Measurements from ENCODE around the gene RIPPLY1.

The RIPPLY1 gene

GRCh38 chrX:106951230-106951629 is 48.1 kb upstream of the RIPPLY1 start:
- TF ChIP-seq EZH2phosphoT487 (IDR thresholded peaks at IDR 0.05; ENCODE audit: low read length) (no peak), EZH2 (optimal IDR thresholded peaks at IDR 0.05; ENCODE audit: low read depth, low read length) (no peak), CTCF (IDR thresholded peaks at IDR 0.05; ENCODE audit: low read length) (no peak)
- Histone ChIP-seq H3K79me2 (ENCODE audit: low read length) (no peaks in the 10 kb centered on the region), H3K36me3 (replicated peaks; ENCODE audit: insufficient read depth, low read length) (no peaks in the 10 kb centered on the region), H3K9me3 (replicated peaks; ENCODE audit: insufficient read depth, low read length) (no peaks in the 10 kb centered on the region), H3K27me3 (replicated peaks; ENCODE audit: insufficient read depth, low read length) (no peaks in the 10 kb centered on the region), H3K4me3 (ENCODE audit: low read length) (no peak overlapping the region), H3K9ac (ENCODE audit: low read length) (no peak overlapping the region), H2AFZ (ENCODE audit: low read length) (no peak overlapping the region), H3F3A (ENCODE audit: insufficient read depth, low read length) (no peaks in the 10 kb centered on the region), H3K4me2 (ENCODE audit: low read depth, low read length) (no peak overlapping the region), H3K4me1 (ENCODE audit: low read length) (no peaks in the 10 kb centered on the region), H3K9me2 (replicated peaks; ENCODE audit: insufficient read depth, low read length) (no peaks in the 10 kb centered on the region), H3K27ac (ENCODE audit: low read length) (no peak overlapping the region), H4K20me1 (ENCODE audit: insufficient read depth, low read length) (no peaks in the 10 kb centered on the region)
- no peak for DNase-seq

- Histone ChIP-seq H3K36me3 (replicated peaks; ENCODE audit: insufficient read depth, low read length) (no peaks in the 10 kb centered on the region), H3K4me1 (ENCODE audit: low read length) (no peaks in the 10 kb centered on the region), H2AFZ (ENCODE audit: low read length) (no peak overlapping the region), H3K9me2 (replicated peaks; ENCODE audit: insufficient read depth, low read length) (no peaks in the 10 kb centered on the region), H3K4me2 (ENCODE audit: low read depth, low read length) (no peak overlapping the region), H3K9ac (ENCODE audit: low read length) (no peak overlapping the region), H3K27ac (ENCODE audit: low read length) (no peak overlapping the region), H3F3A (ENCODE audit: insufficient read depth, low read length) (no peaks in the 10 kb centered on the region), H3K79me2 (ENCODE audit: low read length) (no peaks in the 10 kb centered on the region), H3K4me3 (ENCODE audit: low read length) (no peak overlapping the region), H3K27me3 (replicated peaks; ENCODE audit: insufficient read depth, low read length) (no peaks in the 10 kb centered on the region), H3K9me3 (replicated peaks; ENCODE audit: insufficient read depth, low read length) (no peaks in the 10 kb centered on the region), H4K20me1 (ENCODE audit: insufficient read depth, low read length) (no peaks in the 10 kb centered on the region)
- TF ChIP-seq CTCF (IDR thresholded peaks at IDR 0.05; ENCODE audit: low read length) (no peak), EZH2phosphoT487 (IDR thresholded peaks at IDR 0.05; ENCODE audit: low read length) (no peak), EZH2 (optimal IDR thresholded peaks at IDR 0.05; ENCODE audit: low read depth, low read length) (no peak)
- no peak for DNase-seq
These were observed 47.2 kb upstream of the RIPPLY1 start for GRCh38 chrX:106950381-106950780.

GRCh38 chrX:106949366-106949765 is 46.2 kb upstream of the RIPPLY1 start:
- Histone ChIP-seq H3K27me3 (replicated peaks; ENCODE audit: insufficient read depth, low read length) (no peaks in the 10 kb centered on the region), H3K4me2 (ENCODE audit: low read depth, low read length) (no peak overlapping the region), H3K9ac (ENCODE audit: low read length) (no peak overlapping the region), H3F3A (ENCODE audit: insufficient read depth, low read length) (no peaks in the 10 kb centered on the region), H3K9me3 (replicated peaks; ENCODE audit: insufficient read depth, low read length) (no peaks in the 10 kb centered on the region), H3K79me2 (ENCODE audit: low read length) (no peaks in the 10 kb centered on the region), H4K20me1 (ENCODE audit: insufficient read depth, low read length) (no peaks in the 10 kb centered on the region), H3K4me3 (ENCODE audit: low read length) (no peak overlapping the region), H2AFZ (ENCODE audit: low read length) (no peak overlapping the region), H3K9me2 (replicated peaks; ENCODE audit: insufficient read depth, low read length) (no peaks in the 10 kb centered on the region), H3K27ac (ENCODE audit: low read length) (no peak overlapping the region), H3K4me1 (ENCODE audit: low read length) (no peaks in the 10 kb centered on the region), H3K36me3 (replicated peaks; ENCODE audit: insufficient read depth, low read length) (no peaks in the 10 kb centered on the region)
- no peak for DNase-seq
- TF ChIP-seq CTCF (IDR thresholded peaks at IDR 0.05; ENCODE audit: low read length) (no peak), EZH2phosphoT487 (IDR thresholded peaks at IDR 0.05; ENCODE audit: low read length) (no peak), EZH2 (optimal IDR thresholded peaks at IDR 0.05; ENCODE audit: low read depth, low read length) (no peak)

Data from MM.1S (cell line).